WTC11 (cell line): ENCODE results near the gene DOK7. TPM values are rescaled to one million over a fixed set of nuclear protein-coding genes. Genes with fewer than 3 reads are reported as not detected.

Experiments
- ETV6 ChIP-seq: sonication (generic); formaldehyde crosslinking; IDR thresholded peaks from 2 replicates; pipeline ENCODE4 v1.8.1; 2022; ENCODE audit warnings: mild to moderate bottlenecking, missing genetic modification reagents
- GTF2I ChIP-seq: fragments of 250-450 bp; sonication (Bioruptor Pico); conservative IDR thresholded peaks from 2 replicates; pipeline ENCODE4 v1.4.0; 2021; ENCODE audit warnings: mild to moderate bottlenecking
- HMGA2 ChIP-seq: fragments of 250-450 bp; sonication (Bioruptor Pico); IDR thresholded peaks from 2 replicates; pipeline ENCODE4 v1.4.0; 2021; ENCODE audit warnings: mild to moderate bottlenecking, moderate library complexity
- NFATC4 ChIP-seq: fragments of 250-450 bp; sonication (Bioruptor Pico); IDR thresholded peaks from 2 replicates; pipeline ENCODE4 v1.9.0; 2021; ENCODE audit warnings: mild to moderate bottlenecking
- RELA ChIP-seq: sonication (generic); formaldehyde crosslinking; IDR thresholded peaks from 2 replicates; pipeline ENCODE4 v1.8.1; 2022; ENCODE audit warnings: missing genetic modification reagents, mild to moderate bottlenecking, borderline replicate concordance
- ZBTB21 ChIP-seq: sonication (generic); formaldehyde crosslinking; IDR thresholded peaks from 2 replicates; pipeline ENCODE4 v1.8.1; 2023; ENCODE audit warnings: mild to moderate bottlenecking, missing genetic modification reagents, borderline replicate concordance
- ZNF396 ChIP-seq: fragments of 250-450 bp; sonication (Bioruptor Pico); IDR thresholded peaks from 2 replicates; pipeline ENCODE4 v1.8.0; 2021; ENCODE audit warnings: mild to moderate bottlenecking, moderate library complexity, borderline replicate concordance
- total RNA-seq: library from RNA; stranded (reverse); gene quantifications from 3 replicates; pipeline ENCODE4 v1.2.3, GENCODE V29; 2021
- TF ChIP-seq, protein P1 (sequence below): sonication (generic); formaldehyde crosslinking; IDR thresholded peaks from 2 replicates; pipeline ENCODE4 v1.8.0; 2023; ENCODE audit warnings: missing genetic modification reagents, mild to moderate bottlenecking, borderline replicate concordance
- TF ChIP-seq, protein P2 (sequence below): fragments of 250-450 bp; sonication (Bioruptor Pico); IDR thresholded peaks from 2 replicates; pipeline ENCODE4 v1.9.0; 2021; ENCODE audit warnings: mild to moderate bottlenecking, borderline replicate concordance
- TF ChIP-seq, protein P3 (sequence below): sonication (generic); formaldehyde crosslinking; IDR thresholded peaks from 2 replicates; pipeline ENCODE4 v1.8.1; 2022; ENCODE audit warnings: missing genetic modification reagents, borderline replicate concordance
- TF ChIP-seq, protein P4 (sequence below): sonication (generic); formaldehyde crosslinking; IDR thresholded peaks from 2 replicates; pipeline ENCODE4 v1.8.1; 2023; ENCODE audit warnings: mild to moderate bottlenecking, missing genetic modification reagents
- TF ChIP-seq, protein P5 (sequence below): sonication (generic); formaldehyde crosslinking; IDR thresholded peaks from 2 replicates; pipeline ENCODE4 v1.8.1; 2023; ENCODE audit warnings: mild to moderate bottlenecking, missing genetic modification reagents

DOK7 gene
- total RNA-seq, 1 experiment from 2014 or later: 0.22 TPM

DNA sequence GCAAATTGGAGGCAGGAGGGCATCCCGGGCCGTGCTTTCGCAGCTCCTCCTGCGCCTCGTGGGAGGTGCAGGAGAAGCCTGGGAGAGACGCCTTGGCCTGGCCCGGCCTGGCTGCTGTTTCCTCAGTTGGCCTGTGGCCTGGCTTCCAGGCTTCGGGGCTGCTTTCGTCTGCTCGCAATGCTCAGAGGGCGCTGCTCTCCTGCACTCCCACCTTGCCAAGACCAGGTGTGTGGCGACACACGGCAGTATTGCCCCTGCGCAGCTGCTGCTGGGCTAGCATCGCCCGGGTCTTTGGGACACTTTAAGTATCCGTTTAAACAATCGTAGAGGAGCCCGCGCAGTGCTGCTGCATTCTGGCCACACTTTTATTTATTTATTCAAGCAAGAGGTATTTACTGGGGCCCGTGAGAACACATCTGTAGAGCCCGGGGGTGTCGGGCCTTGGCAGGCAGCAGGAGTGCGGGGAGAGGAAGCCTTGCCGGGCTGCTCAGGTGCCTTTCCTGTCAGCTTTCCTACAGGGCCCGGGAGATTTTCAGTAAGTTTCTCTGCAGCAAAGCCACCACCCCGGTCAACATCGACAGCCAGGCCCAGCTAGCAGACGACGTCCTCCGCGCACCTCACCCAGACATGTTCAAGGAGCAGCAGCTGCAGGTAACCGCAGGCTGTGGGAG, 47.5 kb upstream of the DOK7 start (continued):
- TF ChIP-seq, protein P1, sequence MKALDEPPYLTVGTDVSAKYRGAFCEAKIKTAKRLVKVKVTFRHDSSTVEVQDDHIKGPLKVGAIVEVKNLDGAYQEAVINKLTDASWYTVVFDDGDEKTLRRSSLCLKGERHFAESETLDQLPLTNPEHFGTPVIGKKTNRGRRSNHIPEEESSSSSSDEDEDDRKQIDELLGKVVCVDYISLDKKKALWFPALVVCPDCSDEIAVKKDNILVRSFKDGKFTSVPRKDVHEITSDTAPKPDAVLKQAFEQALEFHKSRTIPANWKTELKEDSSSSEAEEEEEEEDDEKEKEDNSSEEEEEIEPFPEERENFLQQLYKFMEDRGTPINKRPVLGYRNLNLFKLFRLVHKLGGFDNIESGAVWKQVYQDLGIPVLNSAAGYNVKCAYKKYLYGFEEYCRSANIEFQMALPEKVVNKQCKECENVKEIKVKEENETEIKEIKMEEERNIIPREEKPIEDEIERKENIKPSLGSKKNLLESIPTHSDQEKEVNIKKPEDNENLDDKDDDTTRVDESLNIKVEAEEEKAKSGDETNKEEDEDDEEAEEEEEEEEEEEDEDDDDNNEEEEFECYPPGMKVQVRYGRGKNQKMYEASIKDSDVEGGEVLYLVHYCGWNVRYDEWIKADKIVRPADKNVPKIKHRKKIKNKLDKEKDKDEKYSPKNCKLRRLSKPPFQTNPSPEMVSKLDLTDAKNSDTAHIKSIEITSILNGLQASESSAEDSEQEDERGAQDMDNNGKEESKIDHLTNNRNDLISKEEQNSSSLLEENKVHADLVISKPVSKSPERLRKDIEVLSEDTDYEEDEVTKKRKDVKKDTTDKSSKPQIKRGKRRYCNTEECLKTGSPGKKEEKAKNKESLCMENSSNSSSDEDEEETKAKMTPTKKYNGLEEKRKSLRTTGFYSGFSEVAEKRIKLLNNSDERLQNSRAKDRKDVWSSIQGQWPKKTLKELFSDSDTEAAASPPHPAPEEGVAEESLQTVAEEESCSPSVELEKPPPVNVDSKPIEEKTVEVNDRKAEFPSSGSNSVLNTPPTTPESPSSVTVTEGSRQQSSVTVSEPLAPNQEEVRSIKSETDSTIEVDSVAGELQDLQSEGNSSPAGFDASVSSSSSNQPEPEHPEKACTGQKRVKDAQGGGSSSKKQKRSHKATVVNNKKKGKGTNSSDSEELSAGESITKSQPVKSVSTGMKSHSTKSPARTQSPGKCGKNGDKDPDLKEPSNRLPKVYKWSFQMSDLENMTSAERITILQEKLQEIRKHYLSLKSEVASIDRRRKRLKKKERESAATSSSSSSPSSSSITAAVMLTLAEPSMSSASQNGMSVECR (CRISPR knock-in tag): no peak
- TF ChIP-seq GTF2I (CRISPR knock-in tag) (no peak), ZBTB21 (CRISPR knock-in tag) (no peak), RELA (CRISPR knock-in tag) (no peak), ZNF396 (CRISPR knock-in tag) (no peak), NFATC4 (CRISPR knock-in tag) (no peak), ETV6 (no peak), HMGA2 (CRISPR knock-in tag) (no peak)
- TF ChIP-seq, protein P2, sequence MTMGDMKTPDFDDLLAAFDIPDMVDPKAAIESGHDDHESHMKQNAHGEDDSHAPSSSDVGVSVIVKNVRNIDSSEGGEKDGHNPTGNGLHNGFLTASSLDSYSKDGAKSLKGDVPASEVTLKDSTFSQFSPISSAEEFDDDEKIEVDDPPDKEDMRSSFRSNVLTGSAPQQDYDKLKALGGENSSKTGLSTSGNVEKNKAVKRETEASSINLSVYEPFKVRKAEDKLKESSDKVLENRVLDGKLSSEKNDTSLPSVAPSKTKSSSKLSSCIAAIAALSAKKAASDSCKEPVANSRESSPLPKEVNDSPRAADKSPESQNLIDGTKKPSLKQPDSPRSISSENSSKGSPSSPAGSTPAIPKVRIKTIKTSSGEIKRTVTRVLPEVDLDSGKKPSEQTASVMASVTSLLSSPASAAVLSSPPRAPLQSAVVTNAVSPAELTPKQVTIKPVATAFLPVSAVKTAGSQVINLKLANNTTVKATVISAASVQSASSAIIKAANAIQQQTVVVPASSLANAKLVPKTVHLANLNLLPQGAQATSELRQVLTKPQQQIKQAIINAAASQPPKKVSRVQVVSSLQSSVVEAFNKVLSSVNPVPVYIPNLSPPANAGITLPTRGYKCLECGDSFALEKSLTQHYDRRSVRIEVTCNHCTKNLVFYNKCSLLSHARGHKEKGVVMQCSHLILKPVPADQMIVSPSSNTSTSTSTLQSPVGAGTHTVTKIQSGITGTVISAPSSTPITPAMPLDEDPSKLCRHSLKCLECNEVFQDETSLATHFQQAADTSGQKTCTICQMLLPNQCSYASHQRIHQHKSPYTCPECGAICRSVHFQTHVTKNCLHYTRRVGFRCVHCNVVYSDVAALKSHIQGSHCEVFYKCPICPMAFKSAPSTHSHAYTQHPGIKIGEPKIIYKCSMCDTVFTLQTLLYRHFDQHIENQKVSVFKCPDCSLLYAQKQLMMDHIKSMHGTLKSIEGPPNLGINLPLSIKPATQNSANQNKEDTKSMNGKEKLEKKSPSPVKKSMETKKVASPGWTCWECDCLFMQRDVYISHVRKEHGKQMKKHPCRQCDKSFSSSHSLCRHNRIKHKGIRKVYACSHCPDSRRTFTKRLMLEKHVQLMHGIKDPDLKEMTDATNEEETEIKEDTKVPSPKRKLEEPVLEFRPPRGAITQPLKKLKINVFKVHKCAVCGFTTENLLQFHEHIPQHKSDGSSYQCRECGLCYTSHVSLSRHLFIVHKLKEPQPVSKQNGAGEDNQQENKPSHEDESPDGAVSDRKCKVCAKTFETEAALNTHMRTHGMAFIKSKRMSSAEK (CRISPR knock-in tag): no peak
- TF ChIP-seq, protein P3, sequence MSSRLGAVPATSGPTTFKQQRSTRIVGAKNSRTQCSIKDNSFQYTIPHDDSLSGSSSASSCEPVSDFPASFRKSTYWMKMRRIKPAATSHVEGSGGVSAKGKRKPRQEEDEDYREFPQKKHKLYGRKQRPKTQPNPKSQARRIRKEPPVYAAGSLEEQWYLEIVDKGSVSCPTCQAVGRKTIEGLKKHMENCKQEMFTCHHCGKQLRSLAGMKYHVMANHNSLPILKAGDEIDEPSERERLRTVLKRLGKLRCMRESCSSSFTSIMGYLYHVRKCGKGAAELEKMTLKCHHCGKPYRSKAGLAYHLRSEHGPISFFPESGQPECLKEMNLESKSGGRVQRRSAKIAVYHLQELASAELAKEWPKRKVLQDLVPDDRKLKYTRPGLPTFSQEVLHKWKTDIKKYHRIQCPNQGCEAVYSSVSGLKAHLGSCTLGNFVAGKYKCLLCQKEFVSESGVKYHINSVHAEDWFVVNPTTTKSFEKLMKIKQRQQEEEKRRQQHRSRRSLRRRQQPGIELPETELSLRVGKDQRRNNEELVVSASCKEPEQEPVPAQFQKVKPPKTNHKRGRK (CRISPR knock-in tag): no peak
- TF ChIP-seq, protein P4, sequence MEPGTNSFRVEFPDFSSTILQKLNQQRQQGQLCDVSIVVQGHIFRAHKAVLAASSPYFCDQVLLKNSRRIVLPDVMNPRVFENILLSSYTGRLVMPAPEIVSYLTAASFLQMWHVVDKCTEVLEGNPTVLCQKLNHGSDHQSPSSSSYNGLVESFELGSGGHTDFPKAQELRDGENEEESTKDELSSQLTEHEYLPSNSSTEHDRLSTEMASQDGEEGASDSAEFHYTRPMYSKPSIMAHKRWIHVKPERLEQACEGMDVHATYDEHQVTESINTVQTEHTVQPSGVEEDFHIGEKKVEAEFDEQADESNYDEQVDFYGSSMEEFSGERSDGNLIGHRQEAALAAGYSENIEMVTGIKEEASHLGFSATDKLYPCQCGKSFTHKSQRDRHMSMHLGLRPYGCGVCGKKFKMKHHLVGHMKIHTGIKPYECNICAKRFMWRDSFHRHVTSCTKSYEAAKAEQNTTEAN (CRISPR knock-in tag): no peak
- TF ChIP-seq, protein P5, sequence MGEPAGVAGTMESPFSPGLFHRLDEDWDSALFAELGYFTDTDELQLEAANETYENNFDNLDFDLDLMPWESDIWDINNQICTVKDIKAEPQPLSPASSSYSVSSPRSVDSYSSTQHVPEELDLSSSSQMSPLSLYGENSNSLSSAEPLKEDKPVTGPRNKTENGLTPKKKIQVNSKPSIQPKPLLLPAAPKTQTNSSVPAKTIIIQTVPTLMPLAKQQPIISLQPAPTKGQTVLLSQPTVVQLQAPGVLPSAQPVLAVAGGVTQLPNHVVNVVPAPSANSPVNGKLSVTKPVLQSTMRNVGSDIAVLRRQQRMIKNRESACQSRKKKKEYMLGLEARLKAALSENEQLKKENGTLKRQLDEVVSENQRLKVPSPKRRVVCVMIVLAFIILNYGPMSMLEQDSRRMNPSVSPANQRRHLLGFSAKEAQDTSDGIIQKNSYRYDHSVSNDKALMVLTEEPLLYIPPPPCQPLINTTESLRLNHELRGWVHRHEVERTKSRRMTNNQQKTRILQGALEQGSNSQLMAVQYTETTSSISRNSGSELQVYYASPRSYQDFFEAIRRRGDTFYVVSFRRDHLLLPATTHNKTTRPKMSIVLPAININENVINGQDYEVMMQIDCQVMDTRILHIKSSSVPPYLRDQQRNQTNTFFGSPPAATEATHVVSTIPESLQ: no peak
